ENCODE results near the gene CAMK1.

- TF ChIP-seq, protein P1, sequence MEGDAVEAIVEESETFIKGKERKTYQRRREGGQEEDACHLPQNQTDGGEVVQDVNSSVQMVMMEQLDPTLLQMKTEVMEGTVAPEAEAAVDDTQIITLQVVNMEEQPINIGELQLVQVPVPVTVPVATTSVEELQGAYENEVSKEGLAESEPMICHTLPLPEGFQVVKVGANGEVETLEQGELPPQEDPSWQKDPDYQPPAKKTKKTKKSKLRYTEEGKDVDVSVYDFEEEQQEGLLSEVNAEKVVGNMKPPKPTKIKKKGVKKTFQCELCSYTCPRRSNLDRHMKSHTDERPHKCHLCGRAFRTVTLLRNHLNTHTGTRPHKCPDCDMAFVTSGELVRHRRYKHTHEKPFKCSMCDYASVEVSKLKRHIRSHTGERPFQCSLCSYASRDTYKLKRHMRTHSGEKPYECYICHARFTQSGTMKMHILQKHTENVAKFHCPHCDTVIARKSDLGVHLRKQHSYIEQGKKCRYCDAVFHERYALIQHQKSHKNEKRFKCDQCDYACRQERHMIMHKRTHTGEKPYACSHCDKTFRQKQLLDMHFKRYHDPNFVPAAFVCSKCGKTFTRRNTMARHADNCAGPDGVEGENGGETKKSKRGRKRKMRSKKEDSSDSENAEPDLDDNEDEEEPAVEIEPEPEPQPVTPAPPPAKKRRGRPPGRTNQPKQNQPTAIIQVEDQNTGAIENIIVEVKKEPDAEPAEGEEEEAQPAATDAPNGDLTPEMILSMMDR (conservative IDR thresholded peaks at IDR 0.05; ENCODE audit: low read depth, low read length): no peak
- TF ChIP-seq EZH2 (IDR thresholded peaks at IDR 0.05; ENCODE audit: low read length, unreplicated experiment) (no peak), EZH2phosphoT487 (IDR thresholded peaks at IDR 0.05; ENCODE audit: borderline replicate concordance, low read length) (no peak)
Observed at GRCh38 chr3:9743548-9743947, 26.2 kb downstream of the CAMK1 start.

Measured in PC-3 (cell line).